ENCODE data around the gene CFAP45.

GRCh38 chr1:159862031-159862430, 37.9 kb downstream of the CFAP45 start:
- TF ChIP-seq CTCF (conservative IDR thresholded peaks at IDR 0.05; ENCODE audit: low read depth, low read length): no peak
- no peak for TF ChIP-seq EZH2 (IDR thresholded peaks at IDR 0.05; ENCODE audit: borderline replicate concordance, low read depth, low read length, poor library complexity, severe bottlenecking)
